HEK293 (cell line): ENCODE data around the gene CCSER1.

ENCODE experiments used
- CTCF ChIA-PET: fragments of 350-600 bp; formaldehyde crosslinking; extraction: SDS; loops from one replicate; lab custom pipeline; 2021; ENCODE audit warnings: antibody characterized with exemption; lab: Yijun Ruan, JAX
- POLR2A ChIA-PET: fragments of 300-600 bp; formaldehyde crosslinking; extraction: SDS; loops from one replicate; lab custom pipeline; 2020; ENCODE audit warnings: antibody characterized with exemption, inconsistent platforms; lab: Yijun Ruan, JAX
- H3K27ac ChIP-seq: fragments of 200-500 bp; sonication (Bioruptor generic); 2 replicates; pipeline ENCODE4 v1.5.1; 2014; ENCODE audit warnings: low read depth, low read length, control low read depth, inconsistent platforms; ENCODE audit errors: extremely low read depth
- H3K36me3 ChIP-seq, 2 experiments: fragments of 200-500 bp in 1 of 2; sonication (Bioruptor generic) in 1 of 2; 1 replicate in 1 of 2; 2 replicates in 1 of 2; pipeline ENCODE4 v1.5.1; 2014 to 2017; ENCODE audit warnings: inconsistent platforms in 2 of 2, low read length in 2 of 2; ENCODE audit not compliant: control insufficient read depth in 2 of 2, insufficient read depth in 1 of 2
- H3K4me1 ChIP-seq: fragments of 200-500 bp; sonication (Bioruptor generic); 2 replicates; pipeline ENCODE4 v1.5.1; 2014; ENCODE audit warnings: mild to moderate bottlenecking, low read length, inconsistent platforms; ENCODE audit not compliant: control insufficient read depth, insufficient read depth
- H3K4me3 ChIP-seq: 2 replicates; pipeline ENCODE4 v1.5.1; 2011; ENCODE audit warnings: low read depth, mild to moderate bottlenecking, control low read depth, low read length, moderate library complexity
- H3K9me3 ChIP-seq: fragments of 200-500 bp; sonication (Bioruptor generic); 2 replicates; pipeline ENCODE4 v1.5.1; 2014; ENCODE audit warnings: low read depth, low read length, inconsistent platforms; ENCODE audit not compliant: control insufficient read depth, insufficient read depth
- GFI1B ChIP-seq: fragments of 450-650 bp; formaldehyde crosslinking; IDR thresholded peaks from 2 replicates; pipeline ENCODE4 v1.5.1; 2016; ENCODE audit warnings: missing biosample characterization, missing genetic modification characterization
- GLI2 ChIP-seq: fragments of 450-650 bp; formaldehyde crosslinking; IDR thresholded peaks from 2 replicates; pipeline ENCODE4; 2017; ENCODE audit warnings: missing biosample characterization, missing genetic modification characterization, low read depth, borderline replicate concordance
- OVOL3 ChIP-seq: fragments of 450-650 bp; formaldehyde crosslinking; IDR thresholded peaks from 2 replicates; pipeline ENCODE4 v1.5.1; 2016; ENCODE audit warnings: missing biosample characterization, missing genetic modification characterization
- SCRT2 ChIP-seq: fragments of 450-650 bp; formaldehyde crosslinking; IDR thresholded peaks from 2 replicates; pipeline ENCODE4 v1.5.1; 2016; ENCODE audit warnings: missing biosample characterization, missing genetic modification characterization
- ZBTB21 ChIP-seq: fragments of 450-650 bp; formaldehyde crosslinking; IDR thresholded peaks from 2 replicates; pipeline ENCODE4 v1.5.1; 2017; ENCODE audit warnings: missing biosample characterization, missing genetic modification characterization
- ZNF140 ChIP-seq: fragments of 450-650 bp; formaldehyde crosslinking; IDR thresholded peaks from 2 replicates; pipeline ENCODE4 v1.5.1; 2016; ENCODE audit warnings: missing biosample characterization, missing genetic modification characterization
- ZNF146 ChIP-seq: fragments of 450-650 bp; formaldehyde crosslinking; IDR thresholded peaks from 2 replicates; pipeline ENCODE4 v1.5.1; 2016; ENCODE audit warnings: missing biosample characterization, missing genetic modification characterization
- ZNF157 ChIP-seq: fragments of 450-650 bp; formaldehyde crosslinking; IDR thresholded peaks from 2 replicates; pipeline ENCODE4 v1.5.1; 2016; ENCODE audit warnings: missing biosample characterization, missing genetic modification characterization
- ZNF2 ChIP-seq: fragments of 450-650 bp; formaldehyde crosslinking; IDR thresholded peaks from 2 replicates; pipeline ENCODE4 v1.5.1; 2016; ENCODE audit warnings: missing biosample characterization, missing genetic modification characterization
- ZNF202 ChIP-seq: fragments of 450-650 bp; formaldehyde crosslinking; IDR thresholded peaks from 2 replicates; pipeline ENCODE4 v1.5.1; 2016; ENCODE audit warnings: missing biosample characterization, missing genetic modification characterization, borderline replicate concordance
- ZNF335 ChIP-seq: fragments of 450-650 bp; formaldehyde crosslinking; conservative IDR thresholded peaks from 2 replicates; pipeline ENCODE4 v1.5.1; 2016; ENCODE audit warnings: missing biosample characterization, missing genetic modification characterization
- ZNF341 ChIP-seq: fragments of 450-650 bp; formaldehyde crosslinking; IDR thresholded peaks from 2 replicates; pipeline ENCODE4; 2016; ENCODE audit warnings: low read depth, missing biosample characterization, missing genetic modification characterization
- ZNF510 ChIP-seq: fragments of 450-650 bp; formaldehyde crosslinking; IDR thresholded peaks from 2 replicates; pipeline ENCODE4 v1.5.1; 2018; ENCODE audit warnings: mild to moderate bottlenecking, missing genetic modification characterization, missing biosample characterization; ENCODE audit not compliant: insufficient replicate concordance
- ZNF521 ChIP-seq: fragments of 450-650 bp; formaldehyde crosslinking; IDR thresholded peaks from 2 replicates; pipeline ENCODE4 v1.5.1; 2017; ENCODE audit warnings: missing biosample characterization, mild to moderate bottlenecking, missing genetic modification characterization
- ZNF596 ChIP-seq: fragments of 450-650 bp; IDR thresholded peaks from 2 replicates; pipeline ENCODE4 v1.5.0; 2018; ENCODE audit warnings: missing biosample characterization, mild to moderate bottlenecking, missing genetic modification characterization, moderate library complexity
- ZNF600 ChIP-seq: fragments of 450-650 bp; formaldehyde crosslinking; IDR thresholded peaks from 2 replicates; pipeline ENCODE4 v1.5.1; 2016; ENCODE audit warnings: missing biosample characterization, missing genetic modification characterization
- ZNF610 ChIP-seq: fragments of 450-650 bp; formaldehyde crosslinking; IDR thresholded peaks from 2 replicates; pipeline ENCODE4 v1.5.1; 2016; ENCODE audit warnings: missing biosample characterization, missing genetic modification characterization, borderline replicate concordance
- ZNF621 ChIP-seq: fragments of 450-650 bp; formaldehyde crosslinking; IDR thresholded peaks from 2 replicates; pipeline ENCODE4 v1.5.1; 2017; ENCODE audit warnings: missing biosample characterization, missing genetic modification characterization
- ZNF624 ChIP-seq: fragments of 450-650 bp; formaldehyde crosslinking; IDR thresholded peaks from 2 replicates; pipeline ENCODE4 v1.5.1; 2017; ENCODE audit warnings: missing biosample characterization, missing genetic modification characterization
- ZNF707 ChIP-seq: fragments of 450-650 bp; formaldehyde crosslinking; IDR thresholded peaks from 2 replicates; pipeline ENCODE4 v1.5.1; 2016; ENCODE audit warnings: missing biosample characterization, missing genetic modification characterization
- ZNF791 ChIP-seq: fragments of 450-650 bp; formaldehyde crosslinking; IDR thresholded peaks from 2 replicates; pipeline ENCODE4 v1.5.1; 2016; ENCODE audit warnings: missing biosample characterization, missing genetic modification characterization
- ZNF792 ChIP-seq: fragments of 450-650 bp; formaldehyde crosslinking; IDR thresholded peaks from 2 replicates; pipeline ENCODE4 v1.5.1; 2016; ENCODE audit warnings: missing biosample characterization, missing genetic modification characterization
- ZNF830 ChIP-seq: fragments of 450-650 bp; IDR thresholded peaks from 2 replicates; pipeline ENCODE4 v1.5.0; 2018; ENCODE audit warnings: missing biosample characterization, missing genetic modification characterization, low read depth, mild to moderate bottlenecking, moderate library complexity
- TF ChIP-seq, protein P1 (sequence below): IDR thresholded peaks from 2 replicates; pipeline ENCODE4 v1.6.1; 2011; ENCODE audit warnings: mild to moderate bottlenecking, low read depth, low read length, borderline replicate concordance
- TF ChIP-seq, protein P2 (sequence below): fragments of 450-650 bp; formaldehyde crosslinking; IDR thresholded peaks from 2 replicates; pipeline ENCODE4 v1.5.1; 2016; ENCODE audit warnings: missing biosample characterization, missing genetic modification characterization, borderline replicate concordance
- TF ChIP-seq, protein P3 (sequence below): fragments of 450-650 bp; formaldehyde crosslinking; IDR thresholded peaks from 2 replicates; pipeline ENCODE4 v1.5.1; 2017; ENCODE audit warnings: missing biosample characterization, missing genetic modification characterization
- TF ChIP-seq, protein P4 (sequence below): fragments of 450-650 bp; formaldehyde crosslinking; IDR thresholded peaks from 2 replicates; pipeline ENCODE4 v1.5.1; 2016; ENCODE audit warnings: missing biosample characterization, missing genetic modification characterization

CCSER1 gene

DNA sequence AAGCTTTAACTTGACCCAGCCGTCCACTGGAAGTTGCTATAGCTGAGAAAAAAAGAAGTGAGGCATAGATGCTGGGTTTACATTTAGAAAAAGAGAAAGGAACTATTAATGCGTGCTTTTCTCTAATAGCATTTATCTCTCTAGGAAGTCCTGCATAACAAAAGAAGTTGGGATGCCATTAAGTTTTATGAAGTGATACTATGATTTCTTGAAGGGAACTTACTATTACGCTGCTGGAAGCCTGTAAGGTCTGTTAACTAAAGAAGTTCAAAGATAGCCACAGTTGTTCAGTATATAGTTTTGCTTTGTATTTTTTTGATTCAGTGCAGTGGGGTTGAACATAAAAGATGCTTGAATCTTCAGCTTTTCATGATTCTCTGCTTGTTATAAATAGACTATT is 203.4 kb downstream of the CCSER1 start:
- Histone ChIP-seq H3K36me3 (no peaks in the 10 kb centered on the region), H3K4me1 (no peaks in the 10 kb centered on the region), H3K9me3 (no peaks in the 10 kb centered on the region), H3K4me3 (no peak overlapping the region), H3K27ac (no peak overlapping the region)
- ChIA-PET CTCF (interaction anchor here (0.6 to 0.7 kb wide), 2 partner anchors 786 to 790 kb away, joined by 4 read pairs; no protein-coding TSS in a partner anchor), POLR2A (no interaction called here)
- no peak for TF ChIP-seq OVOL3 (tag by site-specific recombination)
- TF ChIP-seq, protein P1, sequence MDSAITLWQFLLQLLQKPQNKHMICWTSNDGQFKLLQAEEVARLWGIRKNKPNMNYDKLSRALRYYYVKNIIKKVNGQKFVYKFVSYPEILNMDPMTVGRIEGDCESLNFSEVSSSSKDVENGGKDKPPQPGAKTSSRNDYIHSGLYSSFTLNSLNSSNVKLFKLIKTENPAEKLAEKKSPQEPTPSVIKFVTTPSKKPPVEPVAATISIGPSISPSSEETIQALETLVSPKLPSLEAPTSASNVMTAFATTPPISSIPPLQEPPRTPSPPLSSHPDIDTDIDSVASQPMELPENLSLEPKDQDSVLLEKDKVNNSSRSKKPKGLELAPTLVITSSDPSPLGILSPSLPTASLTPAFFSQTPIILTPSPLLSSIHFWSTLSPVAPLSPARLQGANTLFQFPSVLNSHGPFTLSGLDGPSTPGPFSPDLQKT: no peak
- TF ChIP-seq ZNF146 (tag by site-specific recombination): no peak
- no peak for TF ChIP-seq ZNF2 (tag by site-specific recombination)
- no peak for TF ChIP-seq GFI1B (tag by site-specific recombination)
- TF ChIP-seq, protein P2, sequence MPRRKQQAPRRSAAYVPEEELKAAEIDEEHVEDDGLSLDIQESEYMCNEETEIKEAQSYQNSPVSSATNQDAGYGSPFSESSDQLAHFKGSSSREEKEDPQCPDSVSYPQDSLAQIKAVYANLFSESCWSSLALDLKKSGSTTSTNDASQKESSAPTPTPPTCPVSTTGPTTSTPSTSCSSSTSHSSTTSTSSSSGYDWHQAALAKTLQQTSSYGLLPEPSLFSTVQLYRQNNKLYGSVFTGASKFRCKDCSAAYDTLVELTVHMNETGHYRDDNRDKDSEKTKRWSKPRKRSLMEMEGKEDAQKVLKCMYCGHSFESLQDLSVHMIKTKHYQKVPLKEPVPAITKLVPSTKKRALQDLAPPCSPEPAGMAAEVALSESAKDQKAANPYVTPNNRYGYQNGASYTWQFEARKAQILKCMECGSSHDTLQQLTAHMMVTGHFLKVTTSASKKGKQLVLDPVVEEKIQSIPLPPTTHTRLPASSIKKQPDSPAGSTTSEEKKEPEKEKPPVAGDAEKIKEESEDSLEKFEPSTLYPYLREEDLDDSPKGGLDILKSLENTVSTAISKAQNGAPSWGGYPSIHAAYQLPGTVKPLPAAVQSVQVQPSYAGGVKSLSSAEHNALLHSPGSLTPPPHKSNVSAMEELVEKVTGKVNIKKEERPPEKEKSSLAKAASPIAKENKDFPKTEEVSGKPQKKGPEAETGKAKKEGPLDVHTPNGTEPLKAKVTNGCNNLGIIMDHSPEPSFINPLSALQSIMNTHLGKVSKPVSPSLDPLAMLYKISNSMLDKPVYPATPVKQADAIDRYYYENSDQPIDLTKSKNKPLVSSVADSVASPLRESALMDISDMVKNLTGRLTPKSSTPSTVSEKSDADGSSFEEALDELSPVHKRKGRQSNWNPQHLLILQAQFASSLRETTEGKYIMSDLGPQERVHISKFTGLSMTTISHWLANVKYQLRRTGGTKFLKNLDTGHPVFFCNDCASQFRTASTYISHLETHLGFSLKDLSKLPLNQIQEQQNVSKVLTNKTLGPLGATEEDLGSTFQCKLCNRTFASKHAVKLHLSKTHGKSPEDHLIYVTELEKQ (tag by site-specific recombination): no peak
- no peak for TF ChIP-seq ZBTB21
- no peak for TF ChIP-seq ZNF600 (tag by site-specific recombination)
- no peak for TF ChIP-seq ZNF596 (tag by site-specific recombination)
- TF ChIP-seq ZNF610: no peak
- TF ChIP-seq ZNF791: no peak
- no peak for TF ChIP-seq ZNF621 (tag by site-specific recombination)
- TF ChIP-seq, protein P3, sequence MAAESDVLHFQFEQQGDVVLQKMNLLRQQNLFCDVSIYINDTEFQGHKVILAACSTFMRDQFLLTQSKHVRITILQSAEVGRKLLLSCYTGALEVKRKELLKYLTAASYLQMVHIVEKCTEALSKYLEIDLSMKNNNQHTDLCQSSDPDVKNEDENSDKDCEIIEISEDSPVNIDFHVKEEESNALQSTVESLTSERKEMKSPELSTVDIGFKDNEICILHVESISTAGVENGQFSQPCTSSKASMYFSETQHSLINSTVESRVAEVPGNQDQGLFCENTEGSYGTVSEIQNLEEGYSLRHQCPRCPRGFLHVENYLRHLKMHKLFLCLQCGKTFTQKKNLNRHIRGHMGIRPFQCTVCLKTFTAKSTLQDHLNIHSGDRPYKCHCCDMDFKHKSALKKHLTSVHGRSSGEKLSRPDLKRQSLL (tag by site-specific recombination): no peak
- no peak for TF ChIP-seq ZNF624
- no peak for TF ChIP-seq ZNF335 (tag by site-specific recombination)
- TF ChIP-seq SCRT2 (tag by site-specific recombination): no peak
- no peak for TF ChIP-seq ZNF341 (tag by site-specific recombination)
- no peak for TF ChIP-seq ZNF707 (tag by site-specific recombination)
- no peak for TF ChIP-seq GLI2 (tag by site-specific recombination)

DNA sequence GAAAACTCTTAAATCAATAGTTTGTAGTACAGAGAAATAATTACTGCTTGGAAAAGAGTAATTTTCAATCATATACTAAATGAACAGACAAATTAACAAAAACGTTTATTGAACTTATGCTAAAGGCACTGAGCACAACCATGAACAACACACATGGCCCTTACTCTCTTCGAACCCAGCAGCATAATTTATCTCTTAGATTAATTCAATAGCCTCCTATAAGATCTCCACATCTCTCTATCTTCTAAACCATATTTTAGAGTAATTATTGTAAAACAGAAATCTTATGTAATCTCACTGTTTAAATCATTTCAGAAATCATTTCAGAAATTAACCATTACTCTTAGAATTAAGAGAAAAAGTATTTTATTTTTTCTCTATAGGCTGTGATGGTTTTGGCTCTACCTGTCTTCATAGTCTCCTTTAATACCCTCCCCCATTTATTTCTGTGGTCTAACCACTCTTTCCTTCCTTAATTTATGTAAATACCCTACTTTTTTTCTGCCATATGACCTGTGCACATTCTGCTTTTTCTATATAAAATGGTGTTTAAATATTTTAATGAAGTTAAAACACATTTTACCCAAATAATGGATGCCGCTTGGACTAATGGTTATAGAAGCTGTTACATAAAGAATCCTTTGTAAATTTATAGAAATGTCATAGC is 218.5 kb downstream of the CCSER1 start:
- Histone ChIP-seq H3K36me3 (no peaks in the 10 kb centered on the region), H3K27ac (no peak overlapping the region), H3K9me3 (no peaks in the 10 kb centered on the region), H3K4me3 (no peak overlapping the region), H3K4me1 (no peaks in the 10 kb centered on the region)
- ChIA-PET CTCF (no interaction called here), POLR2A (no interaction called here)
- TF ChIP-seq ZNF202: no peak
- no peak for TF ChIP-seq ZNF792 (tag by site-specific recombination)
- TF ChIP-seq ZNF140: no peak
- TF ChIP-seq ZNF830 (tag by site-specific recombination): no peak
- TF ChIP-seq, protein P4, sequence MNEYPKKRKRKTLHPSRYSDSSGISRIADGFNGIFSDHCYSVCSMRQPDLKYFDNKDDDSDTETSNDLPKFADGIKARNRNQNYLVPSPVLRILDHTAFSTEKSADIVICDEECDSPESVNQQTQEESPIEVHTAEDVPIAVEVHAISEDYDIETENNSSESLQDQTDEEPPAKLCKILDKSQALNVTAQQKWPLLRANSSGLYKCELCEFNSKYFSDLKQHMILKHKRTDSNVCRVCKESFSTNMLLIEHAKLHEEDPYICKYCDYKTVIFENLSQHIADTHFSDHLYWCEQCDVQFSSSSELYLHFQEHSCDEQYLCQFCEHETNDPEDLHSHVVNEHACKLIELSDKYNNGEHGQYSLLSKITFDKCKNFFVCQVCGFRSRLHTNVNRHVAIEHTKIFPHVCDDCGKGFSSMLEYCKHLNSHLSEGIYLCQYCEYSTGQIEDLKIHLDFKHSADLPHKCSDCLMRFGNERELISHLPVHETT (tag by site-specific recombination): no peak
- TF ChIP-seq ZNF521 (tag by site-specific recombination): no peak
- no peak for TF ChIP-seq ZNF341 (tag by site-specific recombination)
- TF ChIP-seq ZNF157 (tag by site-specific recombination): no peak
- no peak for TF ChIP-seq ZNF510
